Stimulated activated CD8-positive, alpha-beta memory T cell treated with anti-CD3 and anti-CD28 coated beads, Interleukin-4, amount 100 ng/mL, for 48 hours (primary cell): Measurements from ENCODE around the gene JAML.
A peak's percentile ranks its signal among the peaks of the same experiment; 100 is the strongest.

Source experiments
- DNase-seq: peaks from one replicate; pipeline ENCODE4 v3.0.0-alpha.2; 2020

Gene JAML, protein sequence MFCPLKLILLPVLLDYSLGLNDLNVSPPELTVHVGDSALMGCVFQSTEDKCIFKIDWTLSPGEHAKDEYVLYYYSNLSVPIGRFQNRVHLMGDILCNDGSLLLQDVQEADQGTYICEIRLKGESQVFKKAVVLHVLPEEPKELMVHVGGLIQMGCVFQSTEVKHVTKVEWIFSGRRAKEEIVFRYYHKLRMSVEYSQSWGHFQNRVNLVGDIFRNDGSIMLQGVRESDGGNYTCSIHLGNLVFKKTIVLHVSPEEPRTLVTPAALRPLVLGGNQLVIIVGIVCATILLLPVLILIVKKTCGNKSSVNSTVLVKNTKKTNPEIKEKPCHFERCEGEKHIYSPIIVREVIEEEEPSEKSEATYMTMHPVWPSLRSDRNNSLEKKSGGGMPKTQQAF

DNA sequence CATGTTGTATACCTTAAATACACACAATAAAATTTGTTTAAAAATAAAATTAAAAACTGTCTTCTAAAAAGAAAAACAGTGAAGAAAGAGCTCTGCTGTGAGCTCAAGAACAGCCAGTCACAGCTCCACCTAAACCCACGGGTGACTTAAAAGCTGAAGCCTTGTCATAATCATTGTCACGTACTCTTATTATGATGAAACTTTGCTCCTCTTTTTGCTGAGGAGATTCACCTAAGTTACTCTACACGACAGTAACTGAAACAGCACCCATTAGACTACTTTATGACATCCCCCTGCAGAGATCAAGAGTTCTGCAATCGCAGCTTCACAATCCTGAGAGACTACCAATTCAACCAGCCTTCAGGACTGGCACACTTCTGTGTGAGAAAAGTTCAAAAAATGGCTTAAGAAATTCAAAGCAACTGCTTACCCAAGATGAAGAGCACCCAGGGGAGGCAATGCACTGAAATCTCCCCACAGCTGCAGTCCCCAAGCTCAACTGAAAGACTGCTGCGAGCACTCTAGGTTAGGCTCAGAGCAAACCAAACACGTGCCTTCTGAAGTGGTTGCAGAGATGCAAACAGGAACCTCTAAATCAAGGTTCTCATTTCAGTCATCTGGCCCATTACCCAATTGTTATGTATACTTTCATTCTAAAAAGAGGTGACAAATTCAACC is at the start of gene JAML:
Gene JAML, minus strand, starts transcription at position 501 of the 678 bp plus-strand sequence. CDS start 10,145 bp downstream, outside the sequence.
- DNase-seq: peak; percentile 75

DNA sequence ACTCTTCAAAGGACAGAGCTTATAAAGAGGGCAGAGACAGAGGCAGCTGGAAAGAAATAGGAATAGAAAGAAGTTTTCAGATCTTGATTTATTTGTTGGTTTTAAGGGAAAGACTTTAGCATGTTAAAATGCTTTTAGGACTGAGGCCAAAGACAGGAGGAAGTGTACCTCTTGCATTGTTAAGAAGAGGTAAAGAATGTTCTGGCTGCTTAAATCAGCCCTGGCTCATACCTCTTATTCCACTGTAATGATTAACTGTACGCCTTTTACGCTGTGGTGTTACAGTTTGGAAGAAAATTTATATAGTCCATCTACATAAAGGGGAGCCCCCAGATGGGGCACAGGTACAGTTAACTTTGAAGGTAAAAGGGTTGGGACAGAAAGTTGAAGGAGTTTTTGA is 49.4 kb upstream of the JAML start:
- no peak for DNase-seq

DNA sequence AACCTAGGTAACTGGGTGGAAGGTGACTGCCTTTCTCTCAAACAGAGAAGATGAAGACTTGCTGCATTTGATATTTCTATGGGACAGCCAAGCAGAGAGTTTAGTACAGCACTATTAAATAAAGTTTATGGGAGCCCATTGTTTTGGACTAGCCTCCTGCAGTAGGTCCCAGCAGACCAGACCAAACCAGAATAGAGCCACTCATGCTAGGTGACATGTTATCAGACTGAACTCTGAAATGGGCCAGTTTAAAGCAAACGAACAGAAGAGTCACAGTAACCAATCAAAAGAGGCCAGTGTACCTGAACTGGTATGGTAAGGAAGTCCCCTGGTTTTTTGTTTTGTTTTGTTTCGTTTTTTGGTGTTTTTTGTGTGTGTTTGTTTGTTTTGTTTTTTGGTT is 47.2 kb upstream of the JAML start:
- DNase-seq: no peak

DNA sequence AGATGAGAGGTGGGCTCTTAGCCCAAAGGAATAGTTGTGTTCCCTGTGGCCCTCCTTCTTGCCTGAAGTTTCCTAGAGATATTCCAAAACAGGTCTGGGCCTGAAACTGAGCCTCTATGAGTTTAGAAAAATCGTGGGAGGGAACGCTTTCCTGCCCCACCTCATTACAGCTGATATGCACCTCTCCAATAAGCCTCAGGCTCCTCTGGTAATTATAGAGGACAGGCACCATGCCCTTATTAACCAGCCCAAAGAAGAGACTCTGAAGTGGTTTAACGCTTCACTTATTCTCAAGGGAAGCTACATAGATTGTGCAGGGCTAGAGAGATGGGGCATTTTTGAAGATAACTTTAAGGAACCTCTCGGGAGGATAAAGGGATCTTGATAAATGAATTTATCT is 42.7 kb upstream of the JAML start:
- DNase-seq: no peak

DNA sequence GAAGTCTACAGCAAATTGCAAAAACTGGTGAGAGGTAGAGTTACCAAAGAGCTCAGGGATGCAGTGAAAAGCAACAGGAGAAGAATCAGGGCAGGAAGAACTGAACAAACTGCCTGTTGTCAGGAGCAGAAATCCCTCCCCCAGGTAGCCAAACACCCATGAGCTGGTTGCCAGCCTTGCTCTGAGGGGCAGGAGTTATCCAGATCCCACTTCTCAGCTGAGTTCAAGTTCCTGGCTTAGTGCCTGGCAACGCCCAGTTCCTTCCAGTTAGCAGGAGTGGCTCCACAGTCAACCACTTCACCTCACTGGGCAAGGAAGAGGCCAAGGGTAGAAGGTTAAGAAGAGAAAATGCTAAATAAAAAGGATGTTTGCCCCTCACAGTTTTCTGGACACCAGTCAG is 41.1 kb upstream of the JAML start:
- no peak for DNase-seq

DNA sequence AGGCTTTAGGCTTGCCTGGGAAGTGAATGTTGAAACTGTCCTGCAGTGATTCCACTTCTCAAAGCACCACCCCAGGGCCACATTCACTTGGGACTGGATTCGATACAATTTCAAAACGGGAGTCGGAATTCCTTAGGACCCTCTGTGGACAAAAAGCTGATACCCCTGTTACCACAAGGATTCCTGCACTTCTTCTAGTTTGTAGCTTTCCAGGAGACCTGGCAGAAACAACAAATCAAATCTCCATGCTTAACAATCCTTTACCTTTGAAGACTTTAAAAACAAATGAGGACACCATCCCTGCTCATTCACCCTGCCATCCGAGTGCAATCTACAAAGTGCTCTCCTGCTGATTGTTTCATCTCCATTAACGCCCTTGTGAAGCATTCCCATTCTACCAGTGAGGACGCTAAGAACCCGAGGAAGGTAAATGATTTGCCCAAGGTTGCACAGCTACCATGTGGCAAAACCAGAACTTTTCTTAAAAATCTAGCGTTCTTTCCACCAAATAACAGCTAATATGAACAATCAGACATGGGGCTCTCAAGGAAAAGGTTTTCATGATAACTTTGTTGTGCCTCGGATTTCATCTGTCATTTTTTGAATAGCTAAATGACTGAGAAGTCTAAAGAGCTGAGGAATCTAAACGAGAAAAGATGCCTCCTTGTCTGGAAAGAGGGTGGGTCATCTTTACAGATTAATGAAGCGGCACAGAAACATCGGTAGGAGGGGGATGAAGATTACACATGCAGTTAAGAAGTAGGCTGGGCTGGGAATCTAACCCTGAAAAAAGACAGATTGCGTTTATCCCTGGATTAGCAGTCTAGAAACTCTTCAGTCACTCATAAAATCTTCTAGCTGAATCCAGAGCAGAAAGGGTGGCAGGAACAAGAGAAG is 40.0 kb upstream of the JAML start:
- DNase-seq: no peak

DNA sequence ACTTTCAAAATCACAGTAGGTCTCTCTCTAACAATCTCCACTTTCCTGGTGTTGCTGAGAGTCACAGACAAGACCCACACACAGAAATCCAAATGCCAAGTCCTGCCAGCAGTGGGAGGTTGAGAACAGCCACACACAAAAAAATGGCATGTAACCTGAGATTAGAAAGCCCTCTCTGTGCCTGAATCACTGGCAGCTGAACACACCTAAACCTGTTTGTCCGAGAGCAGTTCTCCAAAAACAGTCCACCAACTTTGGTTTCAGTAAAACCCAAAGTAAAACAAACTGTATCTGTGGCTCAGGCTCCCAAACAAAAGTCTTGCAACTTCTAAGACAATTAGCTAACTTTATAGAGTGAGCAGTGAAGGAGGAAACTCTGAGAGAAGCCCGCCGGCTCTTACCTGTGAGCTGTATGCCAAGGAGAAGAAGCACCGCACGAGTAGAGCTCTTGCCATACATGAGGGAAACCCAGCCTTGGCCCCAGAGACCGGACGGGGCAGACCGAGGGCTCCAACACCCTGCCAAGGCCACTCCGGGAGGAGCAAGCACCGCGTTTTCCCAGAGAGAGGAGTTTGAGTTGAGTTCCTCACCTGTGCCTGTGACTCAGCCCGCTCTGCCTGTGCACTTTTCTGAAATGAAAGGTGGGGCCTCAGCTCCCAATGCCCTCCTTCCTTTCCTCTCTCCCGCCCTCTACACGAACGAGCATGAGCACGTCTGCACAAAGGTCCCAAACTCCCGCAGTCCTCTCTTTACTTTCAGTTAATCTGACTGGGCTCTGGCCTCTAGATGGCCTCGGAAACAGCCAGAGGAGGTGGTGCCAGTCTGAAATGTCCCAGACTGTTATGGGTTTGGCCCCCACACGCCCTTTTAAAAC is 39.1 kb upstream of the JAML start, which contains the start of gene MPZL2:
Gene MPZL2, minus strand, starts transcription at position 603 of the 874 bp plus-strand sequence. Its CDS starts 144 bp downstream, at position 459.
- DNase-seq: peak; percentile 54

DNA sequence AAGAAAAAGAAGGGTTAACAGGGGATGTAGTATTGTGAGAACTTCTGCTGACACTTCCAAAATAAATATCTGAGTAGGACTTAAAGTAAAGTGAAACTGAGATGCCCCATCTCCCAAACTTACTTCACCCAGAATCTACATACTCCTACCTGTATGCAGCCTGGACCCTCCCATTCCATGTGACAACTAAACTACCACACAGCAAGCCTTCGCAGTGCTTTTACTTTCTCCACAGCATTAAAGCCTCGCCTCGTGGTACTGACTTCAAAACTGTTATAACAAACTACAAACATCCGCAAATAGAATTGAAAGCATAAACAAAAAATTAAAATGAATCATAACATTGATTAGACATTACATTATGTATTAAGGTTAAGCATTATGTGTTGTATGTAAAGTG is 38.3 kb upstream of the JAML start:
- no peak for DNase-seq

DNA sequence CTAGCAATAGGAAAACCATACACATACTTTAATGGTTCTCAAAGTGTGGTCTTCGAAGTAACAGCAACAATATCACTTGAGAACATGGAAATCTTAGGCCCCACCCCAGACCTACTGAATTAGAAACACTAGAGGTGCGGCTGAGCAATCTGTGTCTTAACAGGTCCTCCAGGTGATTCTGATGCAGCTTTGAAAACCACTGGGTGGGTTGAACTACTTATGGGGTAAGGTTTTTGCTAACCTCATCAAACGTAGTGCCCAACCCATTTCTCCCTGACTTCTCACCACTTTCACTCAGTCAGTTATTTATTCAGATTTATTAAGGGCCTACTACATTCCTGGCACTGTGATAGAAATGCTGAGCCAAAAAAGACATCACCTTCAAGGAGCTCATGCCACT is 35.5 kb upstream of the JAML start:
- DNase-seq: no peak

DNA sequence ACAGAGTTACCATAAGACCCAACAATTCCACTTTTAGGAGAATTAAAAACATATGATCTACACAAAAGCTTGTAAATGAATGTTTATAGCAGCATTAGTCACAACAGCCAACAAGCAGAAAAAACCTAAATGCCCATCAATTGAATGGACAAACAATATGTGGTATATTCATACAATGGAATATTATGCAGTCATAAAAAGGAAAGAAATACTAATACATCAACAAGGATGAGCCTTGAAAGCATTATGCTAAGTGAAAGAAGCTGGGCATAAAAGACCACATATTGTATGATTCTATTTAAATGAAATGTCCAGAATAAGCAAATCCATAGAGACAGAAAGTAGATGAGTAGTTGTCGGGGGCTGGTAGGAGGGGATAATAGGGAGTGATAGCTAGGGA is 34.3 kb upstream of the JAML start:
- no peak for DNase-seq

DNA sequence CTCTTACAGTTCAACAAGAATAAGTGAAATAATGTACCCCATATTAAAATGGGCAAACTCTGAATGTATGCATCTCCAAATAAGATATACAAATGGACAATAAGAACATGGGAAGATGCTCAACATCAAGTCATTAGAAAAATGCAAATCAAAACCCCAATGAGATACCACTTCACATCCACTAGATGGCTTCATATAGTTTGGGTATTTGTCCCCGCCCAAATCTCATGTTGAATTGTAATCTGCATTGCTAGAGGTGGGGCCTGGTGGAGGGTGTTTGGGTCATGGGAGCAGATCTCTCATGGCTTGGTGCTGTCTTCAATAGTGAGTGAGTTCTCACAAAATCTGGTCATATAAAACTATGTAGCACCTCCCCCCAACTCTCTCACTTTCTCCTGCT is 33.6 kb upstream of the JAML start:
- DNase-seq: no peak

DNA sequence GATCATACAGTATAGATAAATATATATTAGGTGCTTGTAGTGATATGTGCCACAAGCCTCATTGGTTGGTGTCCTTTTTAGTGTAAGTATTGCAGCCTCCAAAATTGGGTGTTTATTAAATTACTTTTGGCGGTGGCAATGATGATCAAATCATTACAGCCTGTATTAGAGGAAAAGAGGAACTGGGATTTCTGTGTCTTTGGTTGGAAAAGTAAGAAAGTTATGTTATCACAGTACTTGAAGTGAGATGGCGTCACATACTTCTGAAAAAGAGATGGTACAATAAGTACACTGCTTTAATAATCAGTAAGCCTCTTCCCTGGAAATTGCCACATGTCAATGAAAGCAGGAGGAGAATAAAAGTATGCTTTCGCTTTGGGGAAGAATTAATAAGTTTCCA is 27.9 kb upstream of the JAML start:
- no peak for DNase-seq

DNA sequence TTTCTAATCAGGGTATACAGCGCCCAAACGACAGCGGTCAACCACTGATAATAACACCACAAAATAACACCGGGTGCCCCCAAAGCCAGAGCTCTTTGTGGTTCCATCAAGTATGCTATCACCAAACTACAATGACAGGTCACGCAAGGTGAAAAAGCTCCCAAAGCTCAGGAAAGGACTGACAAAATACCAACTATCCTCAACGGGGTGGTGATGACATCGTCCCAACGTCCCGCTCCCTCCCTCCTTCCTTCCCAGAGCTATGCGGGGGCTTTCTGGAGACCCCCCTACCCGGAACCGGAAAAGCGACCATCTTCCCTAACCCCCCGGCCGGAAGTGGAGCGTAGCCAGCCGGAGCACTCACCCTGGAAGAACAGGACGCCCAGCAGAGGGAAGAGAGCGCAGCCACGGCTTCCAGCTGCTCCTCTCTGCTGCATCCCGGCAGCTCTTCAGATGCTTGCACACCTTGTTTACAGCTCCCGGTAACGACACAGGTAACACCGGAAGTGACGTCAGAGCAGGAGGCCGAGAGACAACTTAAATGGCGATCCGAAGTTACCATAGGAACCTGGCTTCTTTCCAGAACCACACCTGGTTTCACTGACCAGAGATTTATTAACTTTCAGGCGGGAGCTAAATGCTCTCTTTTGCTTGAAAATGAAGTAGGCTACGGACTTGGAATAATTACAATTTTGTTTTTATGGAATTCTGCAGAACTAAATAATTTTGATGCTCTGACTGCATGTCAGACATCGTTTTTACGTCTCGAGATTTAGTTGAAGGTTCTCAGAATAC is 27.2 kb upstream of the JAML start, which contains the start of gene MPZL3:
Gene MPZL3, minus strand, starts transcription at position 508 of the 795 bp plus-strand sequence. Its CDS starts 71 bp downstream, at position 437.
- DNase-seq: peak; percentile 87

DNA sequence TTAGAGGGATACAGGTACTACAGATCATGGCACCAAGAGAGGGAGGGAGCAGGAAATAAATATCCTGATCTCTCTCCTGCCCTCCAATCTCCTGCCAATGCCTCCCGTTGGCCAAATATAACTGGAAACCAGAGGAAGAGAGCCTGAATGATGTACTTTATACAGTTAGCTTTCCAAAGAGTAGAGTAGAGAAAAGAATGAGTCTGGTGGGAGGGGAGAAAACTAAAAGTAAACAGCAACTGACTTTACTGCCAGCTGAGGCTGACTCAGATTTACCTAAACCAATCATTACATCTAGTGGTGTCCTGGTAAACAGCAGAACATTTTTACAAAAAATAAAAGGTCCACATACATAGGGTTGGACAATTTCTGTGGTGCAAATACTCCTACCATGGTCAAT is 22.2 kb upstream of the JAML start:
- no peak for DNase-seq

DNA sequence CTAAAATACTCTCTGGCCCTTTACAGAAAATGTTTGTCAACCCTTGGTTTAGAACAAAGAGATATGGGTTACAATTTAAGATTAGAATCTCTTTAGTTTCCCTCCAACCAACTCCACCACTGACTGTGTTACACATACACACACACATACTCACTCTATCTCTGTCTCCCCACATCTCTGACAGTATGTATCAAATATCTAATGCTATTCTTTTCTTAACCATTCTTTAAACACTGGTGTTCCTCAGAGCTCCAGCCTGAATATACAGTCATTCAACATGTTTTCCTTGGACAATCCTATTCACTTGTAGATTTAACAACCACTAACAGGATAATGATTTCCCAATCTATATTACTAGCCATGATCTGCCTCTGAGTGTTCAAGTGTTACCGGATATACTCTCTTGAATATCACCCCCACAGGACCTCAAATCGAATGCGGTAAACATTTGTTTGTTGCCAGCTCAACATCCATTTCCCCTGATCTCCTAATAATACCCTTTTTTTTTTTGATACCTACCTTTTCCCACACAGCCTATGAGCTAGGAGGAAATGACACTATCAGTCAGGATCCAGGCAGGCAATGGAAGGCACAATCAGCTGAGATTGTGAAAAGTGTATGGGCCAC is 21.2 kb upstream of the JAML start:
- DNase-seq: no peak

DNA sequence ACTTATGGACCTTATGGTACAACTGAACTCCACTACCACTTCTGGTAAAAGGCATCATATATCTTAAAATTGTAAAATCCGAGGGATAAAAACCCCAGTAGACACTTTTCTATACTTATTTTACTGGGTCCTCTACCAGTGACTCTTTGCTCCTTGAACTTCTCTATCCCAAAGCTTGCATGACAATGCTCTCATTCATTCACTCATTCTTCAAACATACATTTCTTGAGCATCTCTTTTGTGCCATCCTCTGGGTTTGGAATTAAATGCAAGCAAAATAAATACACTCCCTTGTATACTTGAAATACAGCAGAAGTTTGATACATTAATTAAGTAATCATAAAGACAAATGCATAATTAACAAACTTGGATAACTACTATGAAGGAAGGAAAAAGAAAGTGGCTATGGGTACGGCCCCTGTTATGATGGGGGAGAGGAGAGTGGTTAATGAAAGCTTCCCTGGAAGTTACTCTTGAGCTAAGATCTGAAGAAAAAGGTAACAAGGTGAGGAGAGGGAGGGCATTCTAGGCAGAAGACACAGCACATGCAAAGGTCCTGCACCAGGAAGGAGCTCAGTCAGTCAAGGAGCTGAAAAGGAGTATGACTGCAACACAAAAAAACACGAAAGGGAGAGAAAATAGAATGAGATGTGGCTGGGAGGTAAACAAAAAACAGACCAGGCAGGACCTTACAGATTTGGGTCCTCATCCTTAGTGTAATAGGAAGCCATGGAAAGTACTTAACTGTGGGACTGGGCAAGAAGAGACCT is 19.4 kb upstream of the JAML start:
- no peak for DNase-seq

DNA sequence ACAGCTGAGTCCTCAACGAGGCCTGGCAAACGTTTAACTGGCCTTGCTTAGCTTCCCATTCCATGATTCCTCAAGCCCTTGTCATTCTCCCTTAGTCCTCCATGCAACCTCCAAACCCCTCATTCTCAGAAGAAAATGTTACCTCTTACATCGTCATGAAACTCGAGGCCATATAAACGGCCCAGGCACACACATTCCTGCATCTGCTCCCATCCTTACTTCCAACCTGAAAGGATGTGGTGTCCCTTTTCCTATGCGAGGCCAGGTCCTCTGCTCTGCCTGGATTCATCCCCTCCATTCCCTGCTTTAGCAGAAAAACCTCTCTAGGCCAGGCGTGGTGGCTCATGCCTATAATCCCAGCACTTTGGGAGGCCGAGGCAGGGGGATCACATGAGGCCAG is 18.4 kb upstream of the JAML start:
- no peak for DNase-seq

DNA sequence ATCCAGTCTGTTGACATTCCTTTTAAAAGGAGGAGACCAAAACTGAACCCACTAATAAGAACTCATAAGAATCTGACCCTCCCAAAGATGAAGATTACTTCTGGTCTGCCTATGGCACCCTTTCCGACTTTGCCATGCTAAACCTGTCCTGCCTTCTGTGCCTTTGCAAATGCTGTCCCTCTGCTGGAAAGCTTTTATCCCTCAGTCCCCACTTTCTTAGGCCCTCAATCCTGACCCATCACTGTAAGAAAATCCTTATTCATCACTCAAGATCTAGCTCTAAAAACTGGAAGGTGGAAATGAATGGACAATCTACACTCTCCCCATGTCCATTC is 16.9 kb upstream of the JAML start:
- no peak for DNase-seq

DNA sequence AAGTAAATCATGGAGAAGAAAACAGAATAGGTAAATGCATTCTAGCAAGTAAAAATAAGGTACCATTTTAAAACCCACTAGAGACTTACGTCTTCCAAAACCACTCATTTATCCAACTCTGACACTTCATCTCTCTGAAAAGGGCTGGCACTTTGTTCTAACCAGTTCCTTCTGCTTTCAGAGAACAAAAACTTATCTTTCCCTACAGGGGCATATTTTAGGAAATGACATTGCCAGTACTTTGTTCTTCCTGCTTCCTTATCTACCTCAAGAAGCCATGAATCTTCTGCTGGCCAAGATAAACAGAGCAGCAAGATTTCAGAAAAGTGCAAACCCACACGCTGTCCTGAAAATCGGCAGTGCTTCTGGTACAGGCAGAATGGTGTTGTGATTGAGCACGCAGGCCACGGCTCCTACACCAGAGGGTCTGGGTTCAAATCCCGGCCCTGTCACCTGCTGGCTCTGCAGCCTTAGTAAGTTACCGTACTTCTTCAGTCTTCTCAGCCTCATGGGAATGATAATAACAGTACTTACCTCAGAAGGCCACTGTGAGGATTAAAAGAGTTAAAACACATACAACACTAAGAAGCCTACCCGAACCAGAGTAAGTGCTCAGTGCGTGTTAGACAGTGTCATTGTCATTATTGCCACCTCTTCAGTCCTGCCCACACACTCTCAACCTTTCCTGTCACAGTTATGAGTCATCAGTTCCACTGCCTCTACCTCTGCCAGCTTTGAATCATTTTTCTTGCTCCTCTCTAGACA is 16.4 kb upstream of the JAML start:
- peak; percentile 75 for DNase-seq
